ENCODE results near the gene GLI3. TPM values are rescaled to one million over a fixed set of nuclear protein-coding genes. Genes with fewer than 3 reads are reported as not detected.
A peak's percentile ranks its signal among the peaks of the same experiment; 100 is the strongest.

GLI3 gene
- total and polyA plus RNA-seq, 4 experiments from 2014 or later, result 0.06 to 0.13 TPM; not detected in 2

DNA sequence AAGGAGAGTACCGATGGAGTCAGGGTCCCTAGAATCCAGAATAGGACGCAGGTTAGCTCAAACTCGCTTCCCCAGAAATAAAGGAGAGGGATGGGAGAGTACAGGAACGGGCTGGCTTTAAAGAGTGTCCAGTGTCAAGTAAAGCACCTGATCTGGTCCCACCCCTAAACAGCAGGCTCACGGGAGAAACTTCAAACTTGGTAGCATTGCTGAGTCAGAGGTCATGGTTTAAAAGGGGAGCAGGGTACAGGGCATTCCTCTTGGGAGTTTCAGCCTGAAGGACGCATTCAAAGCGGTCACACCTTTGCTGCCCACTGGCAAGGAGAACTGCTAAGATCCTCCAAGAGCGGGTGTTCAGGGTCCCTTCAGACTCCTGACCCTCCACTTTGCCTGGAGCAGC lies 140.7 kb downstream of the GLI3 start:
- DNase-seq, result no peak
- H3K27ac Mint-ChIP-seq, result peak overlapping the region in 1 of 7 donors; percentile 23
- H3K27ac ChIP-seq (ENCODE audit: low read depth, low read length), result no peak overlapping the region
- no peaks in the 10 kb centered on the region for H3K36me3 Mint-ChIP-seq
- no peaks in the 10 kb centered on the region for H3K36me3 ChIP-seq (ENCODE audit: insufficient read depth, low read length)
- no peaks in the 10 kb centered on the region for H3K4me1 ChIP-seq (ENCODE audit: insufficient read depth, low read length)
- intact Hi-C loops (cut with micrococcal nuclease), result no loop called here
- no peak overlapping the region for H3K4me3 ChIP-seq (ENCODE audit: low read length in 2 of 2)
- ChIA-PET POLR2A (ENCODE audit: partially characterized antibody) (no interaction called here), CTCF (ENCODE audit: partially characterized antibody) (no interaction called here)
- no peaks in the 10 kb centered on the region for H3K9me3 ChIP-seq (ENCODE audit: control insufficient read depth in 1 of 2, low read length in 2 of 2)
- H3K4me3 Mint-ChIP-seq, result peak overlapping the region in 1 of 8 donors; percentile 26
- H3K4me1 Mint-ChIP-seq, result no peaks in the 10 kb centered on the region
- H3K9me3 Mint-ChIP-seq, result peaks cover 0 to 4% (median 0%) of the 10 kb centered on the region in 8 donors
- H3K27me3 ChIP-seq (ENCODE audit: insufficient read depth, low read length), result no peaks in the 10 kb centered on the region
- H3K27me3 Mint-ChIP-seq, result no peaks in the 10 kb centered on the region

DNA sequence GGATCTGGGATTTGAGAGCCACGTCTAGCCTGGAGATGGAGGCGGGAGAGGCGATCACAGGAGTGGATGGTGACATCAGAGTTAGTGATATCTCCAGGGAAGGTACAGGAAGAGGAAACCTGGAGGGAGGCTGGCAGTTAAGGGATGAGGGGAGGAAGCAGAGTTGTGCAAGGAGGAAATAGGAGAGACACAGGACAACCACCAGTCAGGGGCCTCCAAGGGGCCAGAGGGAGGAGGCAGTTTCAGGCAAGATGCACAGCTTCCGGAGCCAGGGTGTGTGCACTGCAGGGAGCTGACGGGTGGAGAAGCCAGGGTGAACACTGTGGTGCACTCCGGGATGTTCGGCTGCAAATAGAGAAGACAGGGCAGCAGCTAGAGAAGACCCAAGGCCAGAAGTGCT lies 141.2 kb downstream of the GLI3 start:
- Histone ChIP-seq H3K4me1 (ENCODE audit: insufficient read depth, low read length) (no peaks in the 10 kb centered on the region), H3K27me3 (ENCODE audit: insufficient read depth, low read length) (no peaks in the 10 kb centered on the region), H3K4me3 (ENCODE audit: low read length in 2 of 2) (no peak overlapping the region), H3K9me3 (ENCODE audit: control insufficient read depth in 1 of 2, low read length in 2 of 2) (no peaks in the 10 kb centered on the region), H3K27ac (ENCODE audit: low read depth, low read length) (no peak overlapping the region), H3K36me3 (ENCODE audit: insufficient read depth, low read length) (no peaks in the 10 kb centered on the region)
- ChIA-PET CTCF (ENCODE audit: partially characterized antibody) (no interaction called here), POLR2A (ENCODE audit: partially characterized antibody) (no interaction called here)
- H3K9me3 Mint-ChIP-seq, result peaks cover 0 to 4% (median 0%) of the 10 kb centered on the region in 8 donors
- no peak overlapping the region for H3K4me3 Mint-ChIP-seq
- no peaks in the 10 kb centered on the region for H3K27me3 Mint-ChIP-seq
- H3K27ac Mint-ChIP-seq, result peak overlapping the region in 1 of 7 donors; percentile 61
- no peaks in the 10 kb centered on the region for H3K36me3 Mint-ChIP-seq
- no peak for DNase-seq
- H3K4me1 Mint-ChIP-seq, result no peaks in the 10 kb centered on the region
- intact Hi-C loops (cut with micrococcal nuclease), result no loop called here

DNA sequence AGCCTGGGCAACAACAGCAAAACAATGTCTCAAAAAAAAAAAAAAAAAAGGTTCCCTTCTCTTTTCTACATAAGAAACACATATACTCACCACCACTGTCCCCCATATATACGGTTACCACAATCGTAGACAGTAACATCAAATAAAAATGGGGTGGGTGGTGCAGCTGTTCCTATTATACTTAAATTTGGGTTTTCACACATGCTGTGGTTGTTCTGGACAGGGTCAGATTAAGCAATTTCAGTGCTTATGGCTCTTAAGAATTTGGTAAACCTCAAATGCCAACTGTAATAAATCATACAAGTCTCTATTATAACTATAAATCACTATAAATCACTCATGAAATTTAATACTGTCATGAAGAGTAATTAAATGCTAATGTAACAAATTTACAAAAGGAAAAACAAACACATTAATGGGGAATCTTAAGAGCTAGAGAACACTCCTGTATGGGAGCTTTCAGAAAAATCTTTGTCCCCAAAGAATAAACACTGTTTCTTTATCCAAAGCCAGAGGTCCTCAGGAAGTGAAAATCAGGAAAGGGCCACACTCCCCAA lies 143.6 kb downstream of the GLI3 start:
- no peaks in the 10 kb centered on the region for H3K4me1 Mint-ChIP-seq
- H3K9me3 ChIP-seq (ENCODE audit: control insufficient read depth in 1 of 2, low read length in 2 of 2), result no peaks in the 10 kb centered on the region
- no peak overlapping the region for H3K4me3 Mint-ChIP-seq
- ChIA-PET CTCF (ENCODE audit: partially characterized antibody) (no interaction called here), POLR2A (ENCODE audit: partially characterized antibody) (no interaction called here)
- intact Hi-C loops (cut with micrococcal nuclease), result no loop called here
- no peak overlapping the region for H3K4me3 ChIP-seq (ENCODE audit: low read length in 2 of 2)
- H3K27me3 ChIP-seq (ENCODE audit: insufficient read depth, low read length), result no peaks in the 10 kb centered on the region
- no peak for DNase-seq
- H3K27me3 Mint-ChIP-seq, result no peaks in the 10 kb centered on the region
- no peaks in the 10 kb centered on the region for H3K36me3 ChIP-seq (ENCODE audit: insufficient read depth, low read length)
- no peak overlapping the region for H3K27ac Mint-ChIP-seq
- H3K27ac ChIP-seq (ENCODE audit: low read depth, low read length), result no peak overlapping the region
- peaks cover 0 to 4% (median 0%) of the 10 kb centered on the region in 8 donors for H3K9me3 Mint-ChIP-seq
- no peaks in the 10 kb centered on the region for H3K36me3 Mint-ChIP-seq
- no peaks in the 10 kb centered on the region for H3K4me1 ChIP-seq (ENCODE audit: insufficient read depth, low read length)

DNA sequence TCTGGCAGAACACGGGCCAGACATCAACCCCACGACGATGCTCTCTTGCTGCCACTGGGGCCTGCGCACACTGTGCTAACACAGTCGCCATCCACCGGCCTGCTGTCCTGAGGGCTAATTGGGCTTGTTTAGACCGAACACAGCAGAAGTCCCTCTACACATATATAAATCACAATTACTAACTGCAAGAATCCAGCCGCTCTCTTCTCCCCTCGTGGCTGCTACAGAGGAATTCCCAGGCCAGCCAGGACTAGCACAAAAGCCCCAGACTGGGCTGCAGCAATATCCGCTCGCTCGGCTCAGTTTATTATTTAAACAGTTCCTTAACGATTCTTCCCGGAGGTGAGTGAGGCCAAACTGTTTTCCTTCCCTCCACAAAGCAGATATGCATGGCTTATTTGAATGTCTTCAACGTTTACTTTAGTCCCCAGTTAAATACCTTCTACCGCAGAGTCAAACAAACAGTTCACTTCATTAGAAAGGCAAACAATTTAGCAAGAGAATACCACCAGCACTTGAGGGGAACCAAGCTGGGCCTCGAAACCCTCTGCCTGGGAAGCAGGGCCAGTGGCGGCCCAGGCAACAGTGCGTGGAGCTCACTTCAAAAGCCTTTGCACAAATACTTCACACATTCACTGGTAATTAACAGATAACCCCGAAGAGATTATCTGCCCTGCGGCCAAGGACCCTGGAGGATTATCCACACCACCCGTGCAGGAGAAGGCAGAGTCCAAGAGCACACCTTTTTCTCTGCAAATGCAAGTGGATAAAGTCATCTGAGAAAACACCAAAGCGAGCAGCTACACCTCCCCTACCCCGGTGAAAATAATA lies 145.3 kb downstream of the GLI3 start:
- Mint-ChIP-seq H3K36me3 (no peaks in the 10 kb centered on the region), H3K9me3 (peaks cover 0 to 4% (median 0%) of the 10 kb centered on the region in 8 donors), H3K4me3 (no peak overlapping the region), H3K27ac (no peak overlapping the region), H3K4me1 (no peaks in the 10 kb centered on the region), H3K27me3 (peaks cover 0 to 2% of the 10 kb centered on the region in 2 donors)
- Histone ChIP-seq H3K27ac (ENCODE audit: low read depth, low read length) (no peak overlapping the region), H3K27me3 (ENCODE audit: insufficient read depth, low read length) (no peaks in the 10 kb centered on the region), H3K9me3 (ENCODE audit: control insufficient read depth in 1 of 2, low read length in 2 of 2) (no peaks in the 10 kb centered on the region), H3K36me3 (ENCODE audit: insufficient read depth, low read length) (no peaks in the 10 kb centered on the region), H3K4me3 (ENCODE audit: low read length in 2 of 2) (no peak overlapping the region), H3K4me1 (ENCODE audit: insufficient read depth, low read length) (no peaks in the 10 kb centered on the region)
- POLR2A ChIA-PET (ENCODE audit: partially characterized antibody), result no interaction called here
- CTCF ChIA-PET (ENCODE audit: partially characterized antibody), result no interaction called here
- intact Hi-C loops (cut with micrococcal nuclease), result no loop called here
- no peak for DNase-seq

DNA sequence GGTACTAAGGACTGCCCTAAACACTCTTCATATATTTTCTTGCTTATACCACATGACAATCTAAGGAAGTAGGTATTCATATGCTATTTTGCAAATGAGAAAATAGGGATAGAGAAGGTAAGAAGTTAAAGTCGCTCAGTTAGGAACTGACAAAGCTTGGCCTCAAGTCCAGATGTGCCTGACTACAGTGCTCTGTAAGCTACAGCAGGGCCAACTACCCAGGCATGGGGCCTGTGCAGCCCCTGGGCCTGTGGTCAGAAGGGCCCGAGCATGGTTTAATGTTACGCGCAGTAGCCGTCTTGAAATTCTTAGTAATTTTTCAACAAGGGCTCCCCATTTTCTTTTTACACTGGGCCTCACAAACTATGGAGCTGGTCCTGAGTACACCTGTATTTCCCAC lies 146.2 kb downstream of the GLI3 start:
- Histone ChIP-seq H3K27ac (ENCODE audit: low read depth, low read length) (no peak overlapping the region), H3K36me3 (ENCODE audit: insufficient read depth, low read length) (no peaks in the 10 kb centered on the region), H3K4me3 (ENCODE audit: low read length in 2 of 2) (no peak overlapping the region), H3K27me3 (ENCODE audit: insufficient read depth, low read length) (no peaks in the 10 kb centered on the region), H3K4me1 (ENCODE audit: insufficient read depth, low read length) (no peaks in the 10 kb centered on the region), H3K9me3 (ENCODE audit: control insufficient read depth in 1 of 2, low read length in 2 of 2) (no peaks in the 10 kb centered on the region)
- ChIA-PET POLR2A (ENCODE audit: partially characterized antibody) (no interaction called here), CTCF (ENCODE audit: partially characterized antibody) (no interaction called here)
- DNase-seq, result no peak
- no peak overlapping the region for H3K27ac Mint-ChIP-seq
- H3K4me1 Mint-ChIP-seq, result no peaks in the 10 kb centered on the region
- H3K4me3 Mint-ChIP-seq, result no peak overlapping the region
- peaks cover 0 to 4% (median 0%) of the 10 kb centered on the region in 8 donors for H3K9me3 Mint-ChIP-seq
- intact Hi-C loops (cut with micrococcal nuclease), result no loop called here
- peaks cover 0 to 2% of the 10 kb centered on the region in 2 donors for H3K27me3 Mint-ChIP-seq
- H3K36me3 Mint-ChIP-seq, result no peaks in the 10 kb centered on the region

DNA sequence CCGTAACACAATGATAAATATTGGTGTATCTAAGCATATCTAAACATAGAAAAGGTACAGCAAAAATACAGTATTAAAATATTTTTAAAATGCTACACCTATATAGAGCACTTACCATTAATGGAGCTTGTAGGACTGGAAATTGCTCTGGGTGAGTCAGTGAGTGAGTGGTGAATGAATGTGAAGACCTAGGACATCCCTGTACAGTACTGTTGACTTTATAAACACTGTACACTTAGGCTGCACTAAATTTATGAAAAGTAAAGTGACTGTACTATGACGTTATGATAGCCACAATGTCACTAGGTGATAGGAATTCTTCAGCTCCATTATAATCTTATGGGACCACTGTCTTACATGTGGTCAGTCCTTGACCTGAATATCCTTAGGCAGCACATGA lies 147.0 kb downstream of the GLI3 start:
- no peaks in the 10 kb centered on the region for H3K4me1 Mint-ChIP-seq
- CTCF ChIA-PET (ENCODE audit: partially characterized antibody), result no interaction called here
- Histone ChIP-seq H3K4me1 (ENCODE audit: insufficient read depth, low read length) (no peaks in the 10 kb centered on the region), H3K27ac (ENCODE audit: low read depth, low read length) (no peak overlapping the region), H3K9me3 (ENCODE audit: control insufficient read depth in 1 of 2, low read length in 2 of 2) (no peaks in the 10 kb centered on the region), H3K27me3 (ENCODE audit: insufficient read depth, low read length) (no peaks in the 10 kb centered on the region), H3K36me3 (ENCODE audit: insufficient read depth, low read length) (no peaks in the 10 kb centered on the region), H3K4me3 (ENCODE audit: low read length in 2 of 2) (no peak overlapping the region)
- no peak overlapping the region for H3K4me3 Mint-ChIP-seq
- H3K27ac Mint-ChIP-seq, result no peak overlapping the region
- H3K27me3 Mint-ChIP-seq, result peaks cover 0 to 2% of the 10 kb centered on the region in 2 donors
- peaks cover 0 to 3% (median 0%) of the 10 kb centered on the region in 8 donors for H3K9me3 Mint-ChIP-seq
- no peaks in the 10 kb centered on the region for H3K36me3 Mint-ChIP-seq
- intact Hi-C loops (cut with micrococcal nuclease), result no loop called here
- POLR2A ChIA-PET (ENCODE audit: partially characterized antibody), result no interaction called here
- DNase-seq, result no peak

DNA sequence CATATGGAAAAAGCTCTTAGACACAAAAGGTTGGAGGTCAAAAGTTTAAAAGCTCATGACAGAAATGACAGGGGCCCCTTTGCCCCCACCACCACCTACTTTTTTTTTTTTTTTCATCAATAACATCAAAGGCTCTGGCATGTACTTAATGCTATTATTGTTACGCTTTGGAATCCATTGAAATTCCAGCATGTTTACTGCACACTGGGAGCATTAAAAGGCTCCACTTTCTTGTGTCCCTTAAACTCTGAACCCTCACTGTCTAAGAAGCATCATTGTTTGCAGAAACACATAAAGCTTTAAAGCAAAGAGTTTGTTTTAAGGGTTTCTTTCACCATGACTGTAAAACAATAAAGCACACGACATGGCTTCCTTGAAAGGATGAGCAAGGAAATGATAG lies 149.4 kb downstream of the GLI3 start:
- no peaks in the 10 kb centered on the region for H3K4me1 ChIP-seq (ENCODE audit: insufficient read depth, low read length)
- H3K9me3 ChIP-seq (ENCODE audit: control insufficient read depth in 1 of 2, low read length in 2 of 2), result no peaks in the 10 kb centered on the region
- peaks cover 0 to 2% of the 10 kb centered on the region in 2 donors for H3K27me3 Mint-ChIP-seq
- CTCF ChIA-PET (ENCODE audit: partially characterized antibody), result interaction anchor here (1.4 kb wide), 1 partner anchor 13 kb away, joined by 3 read pairs; no protein-coding TSS in a partner anchor
- no peaks in the 10 kb centered on the region for H3K36me3 ChIP-seq (ENCODE audit: insufficient read depth, low read length)
- no peak overlapping the region for H3K4me3 ChIP-seq (ENCODE audit: low read length in 2 of 2)
- no peaks in the 10 kb centered on the region for H3K36me3 Mint-ChIP-seq
- no peak overlapping the region for H3K4me3 Mint-ChIP-seq
- H3K27me3 ChIP-seq (ENCODE audit: insufficient read depth, low read length), result no peaks in the 10 kb centered on the region
- H3K27ac ChIP-seq (ENCODE audit: low read depth, low read length), result no peak overlapping the region
- intact Hi-C loops (cut with micrococcal nuclease), result no loop called here
- H3K9me3 Mint-ChIP-seq, result peaks cover 0 to 3% (median 0%) of the 10 kb centered on the region in 8 donors
- POLR2A ChIA-PET (ENCODE audit: partially characterized antibody), result no interaction called here
- no peak for DNase-seq
- no peaks in the 10 kb centered on the region for H3K4me1 Mint-ChIP-seq
- H3K27ac Mint-ChIP-seq, result no peak overlapping the region

Measured in CD4-positive, alpha-beta memory T cell (primary cell).